Lower leg skin (tissue), 3 donors: ENCODE measurements around the gene FANCI.

ENCODE experiments used
- POLR2A ChIP-seq, 2 donors: fragments of 450-650 bp; IDR thresholded peaks; one replicate each; pipeline ENCODE4 v1.6.1; 2016 to 2017; ENCODE audit warnings: antibody characterized with exemption in 2 of 2, mild to moderate bottlenecking in 1 of 2, moderate library complexity in 1 of 2
- TF ChIP-seq, protein P1 (sequence below), 3 donors: fragments of 450-650 bp; IDR thresholded peaks; one replicate each; pipeline ENCODE4 v1.5.1; 2016; ENCODE audit warnings: antibody characterized with exemption in 3 of 3, mild to moderate bottlenecking in 3 of 3, moderate library complexity in 2 of 3

DNA sequence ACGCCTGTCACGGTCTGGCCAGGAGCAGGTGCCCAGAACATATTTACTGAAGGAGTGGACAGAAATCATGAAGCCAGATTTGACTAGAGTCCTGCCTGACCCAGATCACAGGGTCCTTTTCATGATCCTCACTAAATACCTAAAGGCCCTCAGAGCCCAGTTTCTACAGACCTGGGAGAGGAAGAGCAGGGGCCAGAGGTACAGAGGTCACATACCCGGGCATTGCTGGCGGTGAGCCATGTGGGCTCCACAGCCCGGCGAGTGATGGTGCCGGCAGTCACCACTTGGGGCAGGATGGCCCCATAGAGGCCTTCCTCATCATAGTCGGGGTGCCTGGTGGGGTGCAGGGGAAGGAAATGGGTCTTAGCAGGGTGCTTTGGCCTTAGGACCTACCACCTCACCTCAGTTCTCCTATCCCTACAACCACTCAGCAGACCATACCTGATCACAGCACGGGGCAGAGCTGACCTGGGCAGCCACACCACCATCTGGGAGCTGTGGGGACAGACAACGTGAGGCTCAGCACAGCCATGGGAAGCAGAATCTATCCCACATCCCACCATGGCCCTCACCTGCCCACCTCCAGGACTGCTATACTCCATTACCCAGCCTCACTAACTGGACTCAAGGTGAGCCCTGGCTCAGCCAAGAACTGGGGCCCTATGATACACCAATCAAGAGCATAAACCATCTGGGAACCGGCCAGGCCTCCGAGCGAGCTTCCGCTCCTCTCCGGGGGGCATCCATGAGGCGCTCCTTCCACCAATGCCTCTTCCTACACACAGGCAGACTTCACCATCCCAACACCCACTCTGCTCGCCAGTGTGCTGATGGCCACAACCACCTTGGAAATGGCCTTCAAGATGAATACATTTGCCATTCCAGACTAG is 78.0 kb downstream of the FANCI start:
- TF ChIP-seq, protein P1, sequence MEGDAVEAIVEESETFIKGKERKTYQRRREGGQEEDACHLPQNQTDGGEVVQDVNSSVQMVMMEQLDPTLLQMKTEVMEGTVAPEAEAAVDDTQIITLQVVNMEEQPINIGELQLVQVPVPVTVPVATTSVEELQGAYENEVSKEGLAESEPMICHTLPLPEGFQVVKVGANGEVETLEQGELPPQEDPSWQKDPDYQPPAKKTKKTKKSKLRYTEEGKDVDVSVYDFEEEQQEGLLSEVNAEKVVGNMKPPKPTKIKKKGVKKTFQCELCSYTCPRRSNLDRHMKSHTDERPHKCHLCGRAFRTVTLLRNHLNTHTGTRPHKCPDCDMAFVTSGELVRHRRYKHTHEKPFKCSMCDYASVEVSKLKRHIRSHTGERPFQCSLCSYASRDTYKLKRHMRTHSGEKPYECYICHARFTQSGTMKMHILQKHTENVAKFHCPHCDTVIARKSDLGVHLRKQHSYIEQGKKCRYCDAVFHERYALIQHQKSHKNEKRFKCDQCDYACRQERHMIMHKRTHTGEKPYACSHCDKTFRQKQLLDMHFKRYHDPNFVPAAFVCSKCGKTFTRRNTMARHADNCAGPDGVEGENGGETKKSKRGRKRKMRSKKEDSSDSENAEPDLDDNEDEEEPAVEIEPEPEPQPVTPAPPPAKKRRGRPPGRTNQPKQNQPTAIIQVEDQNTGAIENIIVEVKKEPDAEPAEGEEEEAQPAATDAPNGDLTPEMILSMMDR (IDR thresholded peaks at IDR 0.05), result no peak
- no peak for TF ChIP-seq POLR2A (IDR thresholded peaks at IDR 0.05)
